H1 (cell line): Measurements from ENCODE around the gene LMX1A. TPM values are rescaled to one million over a fixed set of nuclear protein-coding genes. Genes with fewer than 3 reads are reported as not detected.

Experiments used
- CTCF ChIA-PET: fragments of 300-600 bp; sonication (Branson Sonifier 250); formaldehyde crosslinking; loops from one replicate; lab custom pipeline; 2021; ENCODE audit not compliant: partially characterized antibody; lab: Charles Lee
- POLR2A ChIA-PET: fragments of 300-600 bp; sonication (Branson Sonifier 250); formaldehyde crosslinking; loops from one replicate; lab custom pipeline; 2021; ENCODE audit warnings: inconsistent platforms; ENCODE audit not compliant: partially characterized antibody; lab: Charles Lee
- DNase-seq, 2 experiments: peaks; one replicate each; pipeline versions ENCODE4 v3.0.0 to v3.0.0-alpha.2; 2010 to 2022; ENCODE audit warnings: low spot score in 2 of 2, low read depth in 1 of 2, mixed read lengths in 1 of 2
- FAIRE-seq: peaks from 2 replicates; lab custom pipeline; 2011; peaks lifted over from hg19 to GRCh38; lab: Jason Lieb, UNC
- H2AFZ ChIP-seq: 2 replicates; pipeline ENCODE4 v1.8.1; 2012; ENCODE audit warnings: low read length, inconsistent platforms
- H2AK5ac ChIP-seq: 2 replicates; pipeline ENCODE4 v1.6.1; 2013; ENCODE audit warnings: low read depth, low read length
- H2BK120ac ChIP-seq: replicated peaks from 2 replicates; pipeline ENCODE3; 2013; ENCODE audit warnings: low read depth, low read length, inconsistent platforms
- H2BK12ac ChIP-seq: 2 replicates; pipeline ENCODE4 v1.6.1; 2013; ENCODE audit warnings: low read depth, low read length
- H2BK15ac ChIP-seq: 2 replicates; pipeline ENCODE4 v1.6.1; 2013; ENCODE audit warnings: low read length
- H2BK20ac ChIP-seq: 2 replicates; pipeline ENCODE4 v1.6.1; 2013; ENCODE audit warnings: low read length
- H2BK5ac ChIP-seq: 2 replicates; pipeline ENCODE4 v1.6.1; 2013; ENCODE audit warnings: low read depth, low read length
- H3K14ac ChIP-seq: 2 replicates; pipeline ENCODE4 v1.6.1; 2013; ENCODE audit warnings: inconsistent platforms; ENCODE audit not compliant: insufficient read length
- H3K18ac ChIP-seq: 2 replicates; pipeline ENCODE4 v1.6.1; 2013; ENCODE audit warnings: low read length; ENCODE audit errors: extremely low read depth
- H3K23ac ChIP-seq: 2 replicates; pipeline ENCODE4 v1.6.1; 2013; ENCODE audit warnings: inconsistent platforms; ENCODE audit not compliant: insufficient read length
- H3K23me2 ChIP-seq: 2 replicates; pipeline ENCODE4 v1.6.1; 2013; ENCODE audit warnings: low read depth, low read length
- H3K27ac ChIP-seq: 2 replicates; pipeline ENCODE4 v1.6.1; 2011; ENCODE audit warnings: low read depth, low read length, inconsistent platforms
- H3K27me3 ChIP-seq, 4 experiments: replicated peaks in 1 of 4; 1 replicate in 1 of 4; 2 replicates in 3 of 4; pipeline versions ENCODE4 v1.6.1 to v1.8.1; 2011 to 2013; ENCODE audit warnings: low read length in 3 of 4, mild to moderate bottlenecking in 3 of 4, inconsistent platforms in 2 of 4, mixed read lengths in 2 of 4, moderate library complexity in 1 of 4; ENCODE audit not compliant: control insufficient read depth in 3 of 4, insufficient read depth in 3 of 4; ENCODE audit errors: extremely low read depth in 1 of 4
- H3K36me3 ChIP-seq, 4 experiments: 2 replicates each; pipeline versions ENCODE4 v1.6.1 to v1.8.1; 2011 to 2013; ENCODE audit warnings: mild to moderate bottlenecking in 4 of 4, low read length in 3 of 4, moderate library complexity in 2 of 4, control low read depth in 1 of 4, inconsistent platforms in 1 of 4; ENCODE audit not compliant: insufficient read depth in 4 of 4, control insufficient read depth in 2 of 4
- H3K4ac ChIP-seq: replicated peaks from 2 replicates; pipeline ENCODE3; 2013; ENCODE audit warnings: low read length, low read depth, mixed read lengths, inconsistent platforms; ENCODE audit not compliant: insufficient read length
- H3K4me1 ChIP-seq, 4 experiments: replicated peaks in 1 of 4; 1 replicate in 1 of 4; 2 replicates in 3 of 4; pipeline versions ENCODE4 v1.6.1 to v1.8.1; 2011 to 2013; ENCODE audit warnings: low read length in 3 of 4, inconsistent platforms in 2 of 4, mixed read lengths in 1 of 4; ENCODE audit not compliant: insufficient read depth in 4 of 4, control insufficient read depth in 3 of 4
- H3K4me2 ChIP-seq, 2 experiments: 2 replicates each; pipeline versions ENCODE4 v1.6.1 to v1.8.1; 2011 to 2013; ENCODE audit warnings: low read depth in 2 of 2, low read length in 2 of 2, control low read depth in 1 of 2, inconsistent platforms in 1 of 2, mild to moderate bottlenecking in 1 of 2; ENCODE audit not compliant: insufficient read depth in 1 of 2
- H3K4me3 ChIP-seq, 4 experiments: fragments of 200-600, 300-600 bp in 1 of 4; sonication (generic), shearing (Covaris generic), sonication (Bioruptor Twin) in 1 of 4; 2 replicates each; pipeline versions ENCODE4 v1.5.1 to v1.8.1; 2011 to 2016; ENCODE audit warnings: low read length in 4 of 4, low read depth in 3 of 4, control low read depth in 2 of 4, inconsistent platforms in 2 of 4, mild to moderate bottlenecking in 2 of 4, mixed read lengths in 1 of 4, moderate library complexity in 1 of 4; ENCODE audit not compliant: insufficient read depth in 2 of 4; ENCODE audit errors: extremely low read depth in 1 of 4
- H3K56ac ChIP-seq: replicated peaks from 2 replicates; pipeline ENCODE3; 2013; ENCODE audit warnings: low read depth, mild to moderate bottlenecking, mixed read lengths, low read length, inconsistent platforms; ENCODE audit not compliant: insufficient read length
- H3K79me1 ChIP-seq: 2 replicates; pipeline ENCODE4 v1.6.1; 2013; ENCODE audit warnings: low read depth, low read length, control low read depth
- H3K79me2 ChIP-seq, 2 experiments: 2 replicates each; pipeline versions ENCODE4 v1.6.1 to v1.8.1; 2012 to 2013; ENCODE audit warnings: low read length in 2 of 2, mild to moderate bottlenecking in 2 of 2, inconsistent platforms in 1 of 2; ENCODE audit not compliant: insufficient read depth in 2 of 2, control insufficient read depth in 1 of 2
- H3K9ac ChIP-seq, 4 experiments: replicated peaks in 1 of 4; 1 replicate in 1 of 4; 2 replicates in 3 of 4; pipeline versions ENCODE4 v1.6.1 to v1.8.1; 2011 to 2013; ENCODE audit warnings: low read depth in 3 of 4, low read length in 3 of 4, control low read depth in 2 of 4, mild to moderate bottlenecking in 2 of 4, moderate library complexity in 2 of 4, inconsistent platforms in 1 of 4; ENCODE audit errors: extremely low read depth in 1 of 4
- H3K9me3 ChIP-seq, 2 experiments: 2 replicates each; pipeline versions ENCODE4 v1.6.1 to v1.8.1; 2012 to 2013; ENCODE audit warnings: mild to moderate bottlenecking in 2 of 2, moderate library complexity in 2 of 2, control low read depth in 1 of 2, inconsistent platforms in 1 of 2, low read depth in 1 of 2, low read length in 1 of 2, mixed read lengths in 1 of 2; ENCODE audit not compliant: insufficient read depth in 2 of 2
- H4K20me1 ChIP-seq, 2 experiments: replicated peaks in 1 of 2; 2 replicates each; pipeline versions ENCODE3 to v1.8.1; 2011 to 2013; ENCODE audit warnings: inconsistent platforms in 2 of 2, low read length in 2 of 2, mild to moderate bottlenecking in 1 of 2; ENCODE audit not compliant: insufficient read depth in 2 of 2, control insufficient read depth in 1 of 2
- H4K5ac ChIP-seq: 2 replicates; pipeline ENCODE4 v1.6.1; 2013; ENCODE audit warnings: low read length, low read depth, mixed read lengths, inconsistent platforms; ENCODE audit not compliant: insufficient read length
- H4K8ac ChIP-seq: 2 replicates; pipeline ENCODE4 v1.8.0; 2013; ENCODE audit warnings: mild to moderate bottlenecking, moderate library complexity, low read length, inconsistent platforms; ENCODE audit not compliant: insufficient read depth; ENCODE audit errors: extremely low read depth
- H4K91ac ChIP-seq: replicated peaks from 2 replicates; pipeline ENCODE3; 2013; ENCODE audit warnings: low read length, mixed read lengths, inconsistent platforms; ENCODE audit not compliant: insufficient read length
- CTCF ChIP-seq, 3 experiments: IDR thresholded peaks; 1 replicate in 2 of 3; 2 replicates in 1 of 3; pipeline versions ENCODE4 v1.5.1 to v1.6.1; 2011; ENCODE audit warnings: low read length in 3 of 3, mild to moderate bottlenecking in 3 of 3, inconsistent platforms in 2 of 3, low read depth in 1 of 3, moderate library complexity in 1 of 3; ENCODE audit not compliant: insufficient read depth in 1 of 3; ENCODE audit errors: control extremely low read depth in 1 of 3
- NANOG ChIP-seq: IDR thresholded peaks from 2 replicates; pipeline ENCODE4 v1.6.1; 2011; ENCODE audit warnings: low read length, low read depth, mild to moderate bottlenecking, inconsistent platforms; ENCODE audit not compliant: insufficient read depth, poor library complexity, severe bottlenecking
- RAD21 ChIP-seq, 2 experiments: IDR thresholded peaks in 1 of 2; conservative IDR thresholded peaks in 1 of 2; 2 replicates each; pipeline ENCODE4 v1.6.1; 2011; ENCODE audit warnings: low read depth in 2 of 2, low read length in 2 of 2, improper control_type of control experiment in 1 of 2, inconsistent platforms in 1 of 2, mild to moderate bottlenecking in 1 of 2, moderate library complexity in 1 of 2
- WGBS, 2 experiments: shearing (Covaris generic) in 1 of 2; methylation state at CpG; one replicate each; pipeline versions ENCODE4 v1.1.6 to v1.1.7; 2013 to 2015; ENCODE audit warnings: low lambda C conversion rate in 2 of 2, mixed read lengths in 2 of 2, inconsistent platforms in 1 of 2, low coverage in 1 of 2, missing lambda C conversion rate in 1 of 2; ENCODE audit not compliant: insufficient replicate concordance in 2 of 2, insufficient coverage in 1 of 2, insufficient read length in 1 of 2; ENCODE audit errors: extremely low coverage in 1 of 2, missing lambda C conversion rate in 1 of 2; 5-methylcytosine and 5-hydroxymethylcytosine counted together
- polyA plus RNA-seq, 7 experiments: library from polyadenylated mRNA; depleted of rRNA in 3 of 7; stranded (reverse) in 5 of 7; unstranded in 2 of 7; fragments of >200 nt in 5 of 7; fragments of 200-250 nt in 2 of 7; gene quantifications; 1 replicate in 5 of 7; 2 replicates in 1 of 7; 4 replicates in 1 of 7; pipeline versions ENCODE4 v1.2.1 to v1.2.3, GENCODE V29; 2011 to 2013; ENCODE audit warnings: missing spikeins in 2 of 7, mixed read lengths in 2 of 7
- total RNA-seq: library from RNA; stranded (reverse); fragmentation: NEBNext Ultra II Directional; extraction: Animal tissue kit (Norgen Biotek cat#: 25700); gene quantifications from 2 replicates; pipeline ENCODE4 v1.2.1, GENCODE V29; 2021

Gene LMX1A
- total and polyA plus RNA-seq, 2 of the 8 experiments (the other 6 are each of a cell fraction or from before 2014, with no cell fraction given): not detected

- H3K23me2 ChIP-seq: no peaks in the 10 kb centered on the region
- H3K27ac ChIP-seq: no peak overlapping the region
- no peak overlapping the region for H4K5ac ChIP-seq
- no peak overlapping the region for H3K4me2 ChIP-seq
- WGBS, 2 experiments: 49% methylated on average over 3 of the region's 3 CpGs; no CpG with 5 or more reads in 1 of the 2 experiments
- no peaks in the 10 kb centered on the region for H3K79me1 ChIP-seq
- no peak overlapping the region for H2BK5ac ChIP-seq
- POLR2A ChIA-PET: no interaction called here
- H3K56ac ChIP-seq: no peak overlapping the region
- H3K27me3 ChIP-seq: no peaks in the 10 kb centered on the region; a peak in 1 of 7 replicates
- H3K4ac ChIP-seq: no peak overlapping the region
- H2BK15ac ChIP-seq: no peak overlapping the region
- no peaks in the 10 kb centered on the region for H3K79me2 ChIP-seq
- H3K4me1 ChIP-seq: peaks cover 0 to 9% (median 1%) of the 10 kb centered on the region in 4 experiments; a peak in 1 of 7 replicates
- no peak overlapping the region for H4K8ac ChIP-seq
- H3K4me3 ChIP-seq: no peak overlapping the region
- no peak overlapping the region for H4K91ac ChIP-seq
- no peak overlapping the region for H2BK12ac ChIP-seq
- no peak overlapping the region for H3K9ac ChIP-seq
- no peaks in the 10 kb centered on the region for H3K36me3 ChIP-seq
- DNase-seq: no peak
- H3K23ac ChIP-seq: no peak overlapping the region
- H3K14ac ChIP-seq: no peak overlapping the region
- H2AFZ ChIP-seq: no peak overlapping the region
- TF ChIP-seq RAD21 (IDR thresholded peaks at IDR 0.05 in 1 of 2, conservative IDR thresholded peaks at IDR 0.05 in 1 of 2; ENCODE audit: low read depth in 2 of 2, low read length in 2 of 2) (peak; percentile 69 to 77), CTCF (IDR thresholded peaks at IDR 0.05; ENCODE audit: control extremely low read depth in 1 of 3, insufficient read depth in 1 of 3, low read depth in 1 of 3, low read length in 3 of 3) (peak; percentile 62 to 74 (median 62)), NANOG (no peak)
- no peaks in the 10 kb centered on the region for H3K9me3 ChIP-seq
- no peak overlapping the region for H2BK20ac ChIP-seq
- CTCF ChIA-PET: interaction anchor here (0.5 to 7.1 kb wide), 25 partner anchors 8 to 501 kb away, joined by 3 to 32 read pairs (median 5); partner anchors contain the start of gene LMX1A
- H3K18ac ChIP-seq: no peak overlapping the region
- H2BK120ac ChIP-seq: no peak overlapping the region
- peak; percentile 75 for FAIRE-seq
- no peak overlapping the region for H2AK5ac ChIP-seq
- no peaks in the 10 kb centered on the region for H4K20me1 ChIP-seq
These were observed 203.8 kb downstream of the LMX1A start for GRCh38 chr1:165152727-165153126.
